Ishikawa (cell line): Measurements from ENCODE around the gene SPATA7.

ENCODE experiments used
- CEBPB ChIP-seq: IDR thresholded peaks from 2 replicates; pipeline ENCODE4 v1.6.1; 2012
- CREB1 ChIP-seq: IDR thresholded peaks from 2 replicates; pipeline ENCODE4 v1.6.1; 2012; ENCODE audit warnings: low read depth
- EGR1 ChIP-seq: IDR thresholded peaks from 2 replicates; pipeline ENCODE4 v1.6.1; 2012
- EP300 ChIP-seq: IDR thresholded peaks from 2 replicates; pipeline ENCODE4 v1.6.1; 2012; ENCODE audit warnings: borderline replicate concordance
- FOXM1 ChIP-seq: IDR thresholded peaks from 2 replicates; pipeline ENCODE4 v1.6.1; 2012; ENCODE audit warnings: low read depth, borderline replicate concordance
- MAX ChIP-seq: IDR thresholded peaks from 2 replicates; pipeline ENCODE4 v1.6.1; 2012
- NFIC ChIP-seq: IDR thresholded peaks from 2 replicates; pipeline ENCODE4 v1.6.1; 2012
- RAD21 ChIP-seq: IDR thresholded peaks from 2 replicates; pipeline ENCODE4 v1.6.1; 2012; ENCODE audit warnings: low read depth
- REST ChIP-seq: IDR thresholded peaks from 2 replicates; pipeline ENCODE4 v1.6.1; 2012; ENCODE audit warnings: low read depth, mild to moderate bottlenecking
- TAF1 ChIP-seq: IDR thresholded peaks from 2 replicates; pipeline ENCODE4 v1.6.1; 2012; ENCODE audit warnings: low read depth, mild to moderate bottlenecking
- TCF12 ChIP-seq: IDR thresholded peaks from 2 replicates; pipeline ENCODE4 v1.6.1; 2012; ENCODE audit warnings: low read depth
- TEAD4 ChIP-seq: IDR thresholded peaks from 2 replicates; pipeline ENCODE4 v1.6.1; 2012
- USF1 ChIP-seq: IDR thresholded peaks from 2 replicates; pipeline ENCODE4 v1.6.1; 2012
- YY1 ChIP-seq: IDR thresholded peaks from 2 replicates; pipeline ENCODE4 v1.6.1; 2012; ENCODE audit warnings: low read depth
- ZBTB7A ChIP-seq: IDR thresholded peaks from 2 replicates; pipeline ENCODE4 v1.6.1; 2012; ENCODE audit warnings: low read depth

Gene SPATA7

GRCh38 chr14:88392609-88393008 lies 7.2 kb downstream of the SPATA7 start:
- TF ChIP-seq RAD21 = no peak
- TF ChIP-seq MAX = no peak
- no peak for TF ChIP-seq REST
- no peak for TF ChIP-seq YY1
- no peak for TF ChIP-seq CEBPB
- no peak for TF ChIP-seq EP300

- no peak for TF ChIP-seq REST
- TF ChIP-seq RAD21 = no peak
- TF ChIP-seq EP300 = no peak
- TF ChIP-seq MAX = no peak
- no peak for TF ChIP-seq USF1
- TF ChIP-seq TEAD4 = no peak
- TF ChIP-seq ZBTB7A = no peak
- no peak for TF ChIP-seq CEBPB
- TF ChIP-seq EGR1 = no peak
- TF ChIP-seq TCF12 = no peak
- no peak for TF ChIP-seq TAF1
- no peak for TF ChIP-seq NFIC
- TF ChIP-seq CREB1 = no peak
- TF ChIP-seq FOXM1 = no peak
- no peak for TF ChIP-seq YY1
Measured at GRCh38 chr14:88411039-88411438, 25.6 kb downstream of the SPATA7 start.

GRCh38 chr14:88417594-88417993 lies 32.1 kb downstream of the SPATA7 start:
- TF ChIP-seq TEAD4 (no peak), TCF12 (no peak)

GRCh38 chr14:88420187-88420586 lies 34.7 kb downstream of the SPATA7 start:
- TF ChIP-seq FOXM1 (no peak), CEBPB (no peak), TAF1 (no peak), TEAD4 (no peak), ZBTB7A (no peak), NFIC (no peak), EP300 (no peak), YY1 (no peak), EGR1 (no peak), RAD21 (no peak), USF1 (no peak), MAX (no peak), TCF12 (no peak), CREB1 (no peak)

- TF ChIP-seq TEAD4 (no peak), EGR1 (no peak)
Measured at GRCh38 chr14:88421286-88421685, 35.8 kb downstream of the SPATA7 start.

GRCh38 chr14:88422047-88422446 lies 36.6 kb downstream of the SPATA7 start:
- TF ChIP-seq TAF1 = no peak
- TF ChIP-seq EGR1 = no peak
- TF ChIP-seq REST = no peak
- no peak for TF ChIP-seq FOXM1
- no peak for TF ChIP-seq EP300
- no peak for TF ChIP-seq CEBPB
- TF ChIP-seq YY1 = no peak
- no peak for TF ChIP-seq TEAD4
- TF ChIP-seq TCF12 = no peak
- TF ChIP-seq CREB1 = no peak
